ENCODE results near the gene OTOP2. TPM values are rescaled to one million over a fixed set of nuclear protein-coding genes. Genes with fewer than 3 reads are reported as not detected.

The OTOP2 gene
- total RNA-seq, 1 experiment from 2014 or later, result not detected

DNA sequence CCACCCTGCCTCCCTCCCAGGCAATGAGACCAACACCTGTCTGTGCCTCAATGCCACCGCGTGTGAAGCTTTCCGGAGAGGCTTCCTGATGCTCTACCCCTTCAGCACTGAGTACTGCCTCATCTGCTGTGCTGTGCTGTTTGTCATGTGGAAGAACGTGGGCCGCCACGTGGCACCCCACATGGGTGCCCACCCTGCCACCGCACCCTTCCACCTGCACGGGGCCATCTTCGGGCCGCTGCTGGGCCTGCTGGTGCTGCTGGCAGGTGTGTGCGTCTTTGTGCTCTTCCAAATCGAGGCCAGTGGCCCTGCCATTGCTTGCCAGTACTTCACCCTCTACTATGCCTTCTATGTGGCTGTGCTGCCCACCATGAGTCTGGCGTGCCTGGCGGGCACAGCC is 22.6 kb downstream of the OTOP2 start:
- no peak for DNase-seq (ENCODE audit: low spot score)
- in situ Hi-C loops (cut with HindIII; ENCODE audit: low sequenced_read_pairs), result no loop called here

DNA sequence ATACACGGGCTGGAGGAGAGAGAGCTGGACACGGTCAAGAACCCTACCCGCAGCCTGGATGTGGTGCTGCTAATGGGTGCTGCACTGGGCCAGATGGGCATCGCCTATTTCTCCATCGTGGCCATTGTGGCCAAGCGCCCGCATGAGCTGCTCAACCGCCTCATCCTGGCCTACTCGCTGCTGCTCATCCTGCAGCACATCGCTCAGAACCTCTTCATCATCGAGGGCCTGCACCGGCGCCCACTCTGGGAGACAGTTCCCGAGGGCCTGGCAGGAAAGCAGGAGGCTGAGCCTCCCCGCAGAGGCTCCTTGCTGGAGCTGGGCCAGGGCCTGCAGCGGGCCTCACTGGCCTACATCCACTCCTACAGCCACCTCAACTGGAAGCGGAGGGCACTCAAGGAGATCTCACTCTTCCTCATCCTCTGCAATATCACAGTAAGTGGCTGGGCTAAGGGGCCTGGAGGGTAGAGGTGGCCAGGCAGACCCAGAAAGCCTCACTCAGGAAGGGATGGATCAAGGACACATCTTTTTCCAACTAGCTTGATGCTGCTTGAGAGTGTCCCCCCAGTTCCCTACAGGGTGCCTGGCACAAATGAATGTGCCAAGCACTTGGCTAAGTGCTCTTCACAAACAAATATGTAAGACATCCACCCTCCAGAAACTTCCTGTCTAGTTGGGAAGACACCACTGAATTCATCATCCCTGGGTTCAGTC is 23.1 kb downstream of the OTOP2 start:
- no peak for DNase-seq (ENCODE audit: low spot score)
- in situ Hi-C loops (cut with HindIII; ENCODE audit: low sequenced_read_pairs), result no loop called here

DNA sequence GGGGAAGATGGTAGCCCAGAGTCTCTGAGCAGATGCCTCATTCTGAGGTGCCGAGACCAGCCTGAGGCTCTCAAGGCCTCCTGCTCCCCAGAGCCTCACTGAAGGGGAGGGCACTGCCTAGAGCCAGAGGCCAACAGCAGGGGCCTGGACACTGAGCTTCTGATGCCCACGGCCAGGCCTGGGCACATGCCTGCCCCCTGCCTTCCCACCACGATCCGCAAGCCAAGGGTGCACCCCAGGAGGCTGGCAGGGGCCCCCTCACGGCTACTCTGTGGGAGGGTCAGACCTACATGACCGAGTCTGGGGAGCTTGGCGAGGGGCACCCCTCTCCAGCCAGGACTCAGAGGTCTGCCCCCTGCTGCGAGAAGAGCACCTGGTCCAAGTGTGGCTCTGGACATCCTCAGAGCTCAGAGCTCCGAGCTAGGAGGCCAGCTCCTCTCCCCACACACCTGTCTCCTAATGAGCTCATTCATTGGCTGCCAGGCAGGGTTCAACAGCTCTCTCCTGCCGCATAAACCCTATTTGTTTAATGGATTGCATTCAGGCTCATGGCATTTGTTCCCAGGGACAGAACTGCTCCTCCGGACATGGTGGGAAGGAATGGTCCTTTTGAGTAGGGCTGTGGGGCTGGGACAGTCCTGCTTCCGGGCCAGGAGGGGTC is 25.5 kb downstream of the OTOP2 start:
- in situ Hi-C loops (cut with HindIII; ENCODE audit: low sequenced_read_pairs), result loop anchor here (10.0 kb wide), 1 partner anchor 145 kb away; no protein-coding TSS in a partner anchor
- DNase-seq (ENCODE audit: low spot score), result peak; percentile 49

DNA sequence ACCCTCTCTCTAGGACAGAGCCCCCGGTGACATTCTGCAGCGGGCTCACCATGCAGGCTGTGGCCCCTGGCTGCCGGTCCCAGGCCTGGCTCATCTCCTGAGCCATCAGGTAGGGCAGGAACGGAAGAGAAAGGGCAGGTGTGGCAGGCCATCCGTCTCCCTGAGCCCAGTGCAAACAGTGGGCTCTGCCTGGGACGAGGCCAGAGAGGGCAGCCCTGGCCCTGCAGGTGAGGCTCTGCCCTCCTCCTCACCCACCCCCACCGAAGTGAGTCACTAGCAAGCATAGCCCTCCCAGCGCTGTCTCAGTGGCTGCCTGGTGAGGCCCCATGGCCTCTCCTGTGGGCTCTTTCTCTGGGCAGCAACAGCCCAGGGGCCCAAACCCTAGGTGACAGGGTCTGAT is 26.1 kb downstream of the OTOP2 start:
- in situ Hi-C loops (cut with HindIII; ENCODE audit: low sequenced_read_pairs), result loop anchor here (10.0 kb wide), 1 partner anchor 145 kb away; no protein-coding TSS in a partner anchor
- no peak for DNase-seq (ENCODE audit: low spot score)

DNA sequence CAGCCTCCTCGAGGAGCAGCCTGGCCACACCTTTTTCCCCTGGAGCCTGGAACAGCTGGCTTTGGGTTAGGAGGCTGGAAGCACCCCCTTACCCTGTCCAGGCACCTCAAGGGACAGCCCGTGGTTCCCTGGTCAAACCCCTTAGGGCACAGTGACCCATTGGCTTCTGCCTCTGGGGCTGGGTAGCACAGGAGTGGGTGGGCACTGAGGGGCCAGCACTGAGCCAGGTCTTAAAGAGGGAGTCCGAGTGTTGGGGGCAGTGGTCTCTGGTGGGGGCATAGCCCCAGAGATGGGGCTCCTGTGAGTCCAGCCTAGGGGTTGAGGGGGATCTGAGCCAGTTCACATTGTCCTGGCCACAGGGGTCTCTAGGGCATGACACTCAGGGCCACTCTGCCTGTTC is 27.0 kb downstream of the OTOP2 start:
- no peak for DNase-seq (ENCODE audit: low spot score)
- in situ Hi-C loops (cut with HindIII; ENCODE audit: low sequenced_read_pairs), result loop anchor here (10.0 kb wide), 1 partner anchor 146 kb away; no protein-coding TSS in a partner anchor

DNA sequence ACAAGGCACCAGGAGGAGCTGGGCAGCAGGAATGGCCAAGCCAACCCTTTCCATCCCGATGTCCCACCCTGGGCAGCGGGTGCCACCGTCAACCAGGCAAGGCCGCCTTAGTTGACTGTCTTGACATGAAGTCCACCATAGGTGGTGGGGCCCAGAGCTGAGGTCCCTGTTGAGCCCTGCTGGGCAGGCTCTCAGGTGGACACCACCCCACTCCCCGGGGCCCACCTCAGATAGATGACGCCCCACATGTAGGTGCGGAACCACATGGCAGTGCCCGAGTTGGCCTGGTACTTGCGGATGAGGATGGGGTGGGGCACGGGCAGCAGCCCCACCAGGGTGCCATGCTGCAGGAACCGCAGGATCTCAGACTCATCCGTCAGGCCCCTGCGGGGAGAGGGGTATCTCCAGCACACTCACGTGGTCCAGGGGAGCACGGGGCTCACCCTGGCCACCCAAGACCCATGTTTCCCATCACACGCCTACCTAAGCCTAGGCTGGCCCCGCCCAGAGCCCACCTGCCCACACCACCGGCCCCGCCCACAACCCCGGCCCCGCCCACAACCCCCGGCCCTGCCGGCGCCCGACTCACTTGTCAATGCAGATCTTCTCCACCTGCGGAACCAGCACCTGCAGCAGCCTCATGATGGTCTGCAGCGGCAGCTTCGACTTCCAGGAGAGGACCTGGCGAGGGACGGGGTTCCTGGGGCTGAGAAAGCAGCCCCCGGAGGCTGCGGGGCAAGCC is 27.8 kb downstream of the OTOP2 start:
- no peak for DNase-seq (ENCODE audit: low spot score)
- in situ Hi-C loops (cut with HindIII; ENCODE audit: low sequenced_read_pairs), result loop anchor here (10.0 kb wide), 1 partner anchor 147 kb away; no protein-coding TSS in a partner anchor

DNA sequence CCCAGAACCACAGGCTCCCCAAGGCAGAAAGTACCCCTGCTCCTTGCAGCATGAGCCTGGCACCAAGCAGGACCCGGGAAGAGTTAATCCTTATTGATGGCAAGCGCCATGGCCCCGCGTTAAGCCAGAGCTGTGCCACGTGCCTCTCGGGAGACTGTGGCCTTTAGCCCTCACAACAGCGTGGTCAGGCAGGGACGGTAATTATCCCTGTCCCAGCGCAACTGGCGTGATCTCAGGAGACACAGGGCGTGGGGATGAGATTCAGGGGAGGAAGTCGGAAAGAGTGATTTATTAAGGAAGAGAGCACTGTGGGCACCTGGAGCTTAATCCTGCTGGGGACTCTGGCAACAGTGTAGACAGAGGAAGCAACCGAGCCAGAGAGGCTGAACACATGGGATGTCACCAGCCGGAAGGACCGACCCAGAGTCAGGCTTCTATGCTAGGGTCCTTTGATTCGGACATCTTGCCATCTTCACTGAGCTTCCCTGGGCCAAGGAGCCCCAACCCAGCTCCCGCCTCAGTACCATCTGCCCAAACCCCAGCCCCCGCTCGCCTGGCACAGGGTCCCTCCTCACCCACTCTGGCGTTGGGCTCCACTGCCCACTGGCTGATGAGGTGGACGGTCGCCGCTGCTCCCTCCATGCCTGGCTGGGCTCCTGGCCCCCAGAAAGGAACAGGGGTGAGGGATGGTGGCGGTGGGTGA is 28.5 kb downstream of the OTOP2 start:
- in situ Hi-C loops (cut with HindIII; ENCODE audit: low sequenced_read_pairs), result loop anchor here (10.0 kb wide), 1 partner anchor 148 kb away; no protein-coding TSS in a partner anchor
- peak; percentile 26 for DNase-seq (ENCODE audit: low spot score)

DNA sequence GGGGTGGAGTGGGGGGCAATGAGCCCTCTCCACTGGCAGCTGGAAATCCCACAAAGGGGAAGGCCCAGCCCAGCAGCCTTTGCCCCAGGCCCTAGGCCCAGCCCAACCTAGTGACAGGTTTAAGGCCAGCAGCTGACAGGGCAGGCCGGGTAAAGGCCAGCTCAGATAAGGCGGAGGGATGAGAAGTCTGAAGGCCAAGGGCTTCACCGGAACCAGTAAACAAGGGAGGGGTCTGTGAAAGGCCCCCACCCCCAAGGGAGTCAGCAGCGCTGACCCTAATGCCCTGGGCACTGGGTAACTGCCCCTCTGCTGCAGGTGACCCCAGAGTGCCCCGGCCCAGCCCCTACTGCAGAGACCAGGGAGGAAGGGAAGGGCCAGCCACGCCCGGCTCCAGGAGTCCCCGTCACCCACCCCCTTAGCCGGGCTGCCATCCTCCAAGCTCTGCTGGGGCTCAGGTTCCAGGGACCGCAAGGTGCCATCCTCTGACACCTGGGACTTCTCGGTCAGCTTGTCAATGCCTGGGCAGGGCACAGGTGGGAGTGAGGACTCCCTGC is 29.1 kb downstream of the OTOP2 start:
- in situ Hi-C loops (cut with HindIII; ENCODE audit: low sequenced_read_pairs), result loop anchor here (10.0 kb wide), 1 partner anchor 148 kb away; no protein-coding TSS in a partner anchor
- DNase-seq (ENCODE audit: low spot score), result no peak

DNA sequence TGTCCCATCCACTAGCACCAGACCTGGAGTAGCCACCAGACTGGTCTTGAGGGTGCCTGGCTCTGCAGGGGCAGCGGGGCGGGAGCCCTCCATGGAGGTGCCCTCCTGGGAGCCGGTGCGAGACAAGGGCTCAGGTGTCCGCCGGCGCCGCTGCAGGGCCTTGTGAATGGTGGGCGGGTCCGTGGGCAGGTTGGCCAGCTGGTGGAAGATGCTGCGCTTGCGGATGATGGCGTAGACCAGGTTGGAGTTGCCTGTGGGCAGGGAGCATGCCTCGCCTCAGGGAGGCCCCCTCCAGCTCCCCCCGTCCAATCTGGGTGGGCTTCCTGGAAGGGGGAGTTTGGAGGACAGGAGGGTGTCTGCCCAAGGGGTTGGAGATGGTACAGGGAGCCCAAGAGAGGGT is 30.0 kb downstream of the OTOP2 start:
- in situ Hi-C loops (cut with HindIII; ENCODE audit: low sequenced_read_pairs), result loop anchor here (10.0 kb wide), 1 partner anchor 149 kb away; no protein-coding TSS in a partner anchor

DNA sequence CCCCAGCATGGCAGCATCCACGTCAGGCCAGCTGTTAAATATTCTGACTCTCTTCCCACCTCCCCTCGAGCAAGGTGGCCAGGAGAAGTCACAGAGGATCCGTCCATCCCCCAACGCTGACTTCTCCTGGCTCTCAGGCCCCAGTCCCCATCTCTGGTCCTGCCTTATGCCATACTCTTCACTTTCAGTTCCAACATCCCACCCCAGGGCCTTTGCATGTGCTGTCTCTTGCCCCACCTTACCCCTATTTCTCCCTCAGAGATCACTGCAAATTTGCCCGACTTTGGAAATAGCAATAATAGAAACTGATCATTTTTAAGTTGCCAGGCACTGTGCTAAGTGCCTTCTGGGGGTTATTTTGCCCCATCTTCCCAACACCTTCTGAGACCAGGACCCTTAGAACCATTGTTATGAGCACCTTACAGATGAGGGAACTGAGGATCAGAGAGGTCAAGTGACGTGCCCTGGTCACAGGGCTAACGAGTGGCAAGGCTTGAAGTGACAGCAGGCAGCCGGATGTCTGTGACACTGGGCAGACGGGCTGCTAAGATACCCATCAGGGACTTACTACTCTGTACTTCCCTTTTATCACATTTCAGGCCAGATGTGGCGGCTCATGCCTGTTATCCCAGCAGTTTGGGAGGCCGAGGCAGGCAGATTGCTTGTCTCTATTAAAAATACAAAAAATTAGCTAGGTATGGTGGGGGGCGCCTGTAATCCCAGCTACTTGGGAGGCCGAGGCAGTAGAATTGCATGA is 30.8 kb downstream of the OTOP2 start:
- in situ Hi-C loops (cut with HindIII; ENCODE audit: low sequenced_read_pairs), result loop anchor here (10.0 kb wide), 1 partner anchor 150 kb away; no protein-coding TSS in a partner anchor
- no peak for DNase-seq (ENCODE audit: low spot score)

More for the DNA sequence above, 30.0 kb downstream of the OTOP2 start:
- no peak for DNase-seq (ENCODE audit: low spot score)

DNA sequence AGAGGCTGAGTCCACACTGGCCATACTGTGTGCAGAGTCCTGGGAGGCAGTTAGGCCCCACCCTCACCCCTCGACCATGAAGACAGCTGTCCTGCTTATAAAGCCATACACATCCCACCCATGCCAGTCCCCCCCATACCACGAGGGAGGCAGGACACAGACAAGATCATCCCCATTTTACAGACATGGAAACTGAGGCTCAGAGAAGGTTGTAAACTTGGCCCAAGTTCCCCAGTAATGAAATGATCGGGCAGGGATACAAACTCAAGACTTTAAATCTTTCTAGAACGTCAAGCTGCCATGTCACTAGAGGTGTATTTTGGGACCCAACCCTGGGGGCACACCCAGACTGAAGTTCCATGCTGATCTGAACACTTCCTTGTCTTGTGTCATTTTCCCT is 32.0 kb downstream of the OTOP2 start:
- in situ Hi-C loops (cut with HindIII; ENCODE audit: low sequenced_read_pairs), result loop anchor here (10.0 kb wide), 1 partner anchor 151 kb away; no protein-coding TSS in a partner anchor

DNA sequence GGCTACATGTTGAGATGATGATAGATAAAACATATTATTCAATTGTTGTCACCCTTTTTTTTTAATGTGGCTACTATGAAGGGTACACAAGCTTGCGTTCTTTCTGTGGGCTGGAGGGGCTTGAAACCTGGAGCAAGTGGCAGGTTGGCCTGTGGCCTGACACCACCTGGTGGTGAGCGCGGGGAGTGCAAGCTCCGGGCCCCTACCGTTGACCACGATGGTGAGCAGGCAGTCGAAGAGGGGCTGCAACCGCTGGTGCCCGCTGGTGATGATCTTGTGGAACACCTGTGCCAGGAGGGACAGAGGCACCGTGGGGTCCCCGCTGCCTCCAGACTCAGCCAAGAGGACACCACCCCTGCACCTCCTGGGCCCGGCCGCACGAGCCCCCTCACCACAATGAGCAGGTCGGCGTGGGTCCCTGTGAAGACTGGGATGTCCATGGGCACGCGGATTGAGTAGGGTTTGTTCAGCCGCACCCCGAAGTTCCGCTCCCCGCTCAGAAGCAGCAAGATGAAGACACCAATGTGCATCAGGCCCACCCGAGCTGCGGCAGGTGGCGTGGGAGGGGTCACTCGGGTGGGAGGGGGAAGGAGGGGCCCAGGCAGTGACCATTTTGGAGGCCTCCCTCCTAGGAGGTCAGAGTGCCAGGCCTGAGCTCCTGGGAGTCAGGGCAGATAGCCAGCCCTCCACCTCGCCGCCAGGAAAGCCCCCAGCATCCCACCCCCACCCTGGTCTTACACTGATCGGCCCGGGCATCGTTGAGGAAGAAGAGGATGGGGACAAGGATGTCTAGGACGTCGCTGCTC is 34.1 kb downstream of the OTOP2 start:
- peak; percentile 67 for DNase-seq (ENCODE audit: low spot score)
- in situ Hi-C loops (cut with HindIII; ENCODE audit: low sequenced_read_pairs), result loop anchor here (10.0 kb wide), 1 partner anchor 153 kb away; no protein-coding TSS in a partner anchor

More for the DNA sequence above, 32.0 kb downstream of the OTOP2 start:
- no peak for DNase-seq (ENCODE audit: low spot score)

DNA sequence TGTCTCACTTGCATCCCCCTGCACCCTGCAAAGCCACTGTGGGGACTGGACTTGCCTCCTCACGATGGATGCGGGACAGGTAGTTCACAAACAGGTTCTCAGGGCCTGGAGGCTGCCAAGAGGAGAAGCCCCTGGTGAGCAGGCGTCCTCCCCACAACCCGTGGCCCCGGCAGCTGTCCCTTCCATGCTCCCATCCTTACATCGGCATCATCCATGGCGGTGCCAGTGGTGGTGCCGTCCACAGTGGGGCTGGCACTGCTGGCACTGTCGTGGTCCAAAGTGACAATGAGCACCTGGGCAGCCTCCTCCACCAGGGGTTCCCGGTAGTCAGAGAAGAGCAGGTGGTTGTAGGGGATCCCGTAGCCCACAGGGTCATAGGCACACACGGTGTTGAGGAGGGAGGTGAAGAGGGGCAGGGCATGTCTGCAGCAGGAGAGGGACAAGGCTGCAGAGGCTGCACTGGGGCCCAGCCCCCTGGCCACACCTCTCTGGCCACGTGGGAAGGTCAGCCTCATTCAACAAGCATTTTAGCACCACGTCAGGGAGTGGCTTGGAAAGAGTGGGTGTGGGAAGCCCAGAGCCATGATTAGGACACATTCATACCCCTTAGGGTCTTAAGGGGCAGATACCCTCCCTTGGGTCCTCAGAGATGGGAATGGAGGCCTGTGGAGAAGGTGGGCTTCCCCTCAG is 35.9 kb downstream of the OTOP2 start:
- in situ Hi-C loops (cut with HindIII; ENCODE audit: low sequenced_read_pairs), result loop anchor here (10.0 kb wide), 1 partner anchor 155 kb away; no protein-coding TSS in a partner anchor

DNA sequence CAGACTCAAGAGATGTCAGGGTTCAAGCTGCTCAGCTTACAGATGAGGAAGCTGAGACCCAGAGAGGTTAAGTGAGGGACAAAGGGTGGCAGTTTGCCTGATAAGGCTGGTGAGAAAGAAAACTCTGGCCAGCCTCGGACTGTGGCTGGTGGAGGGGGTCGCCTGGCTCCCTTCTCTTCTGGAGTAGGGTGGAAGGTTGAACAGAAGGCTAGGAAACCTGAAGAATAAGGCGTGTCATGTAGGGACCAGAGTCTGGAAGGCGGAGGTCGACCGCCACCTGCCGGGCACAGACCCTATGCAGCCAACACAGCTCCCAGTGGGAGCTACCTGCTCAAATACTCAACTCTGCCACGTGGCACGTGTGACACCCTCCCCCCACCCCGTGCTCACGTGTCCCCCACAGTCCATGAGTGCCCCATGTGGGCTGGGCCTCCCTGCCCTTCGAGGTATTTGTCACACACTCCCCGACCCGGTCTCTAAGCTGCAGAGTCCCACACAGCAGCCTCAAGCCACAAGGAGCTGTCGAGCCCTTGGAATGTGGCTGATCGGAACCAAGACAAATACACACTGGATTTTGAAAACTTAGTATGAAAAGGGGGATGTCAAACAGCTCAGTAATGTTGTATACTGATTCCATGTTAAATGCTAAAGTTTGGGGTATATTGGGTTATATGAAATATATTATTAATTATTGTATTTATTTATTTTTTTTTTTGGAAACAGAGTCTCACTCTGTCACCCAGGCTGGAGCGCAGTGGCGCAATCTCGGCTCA is 36.7 kb downstream of the OTOP2 start:
- in situ Hi-C loops (cut with HindIII; ENCODE audit: low sequenced_read_pairs), result no loop called here
- peak; percentile 51 for DNase-seq (ENCODE audit: low spot score)

More for the DNA sequence above, 35.9 kb downstream of the OTOP2 start:
- DNase-seq (ENCODE audit: low spot score), result peak; percentile 31

DNA sequence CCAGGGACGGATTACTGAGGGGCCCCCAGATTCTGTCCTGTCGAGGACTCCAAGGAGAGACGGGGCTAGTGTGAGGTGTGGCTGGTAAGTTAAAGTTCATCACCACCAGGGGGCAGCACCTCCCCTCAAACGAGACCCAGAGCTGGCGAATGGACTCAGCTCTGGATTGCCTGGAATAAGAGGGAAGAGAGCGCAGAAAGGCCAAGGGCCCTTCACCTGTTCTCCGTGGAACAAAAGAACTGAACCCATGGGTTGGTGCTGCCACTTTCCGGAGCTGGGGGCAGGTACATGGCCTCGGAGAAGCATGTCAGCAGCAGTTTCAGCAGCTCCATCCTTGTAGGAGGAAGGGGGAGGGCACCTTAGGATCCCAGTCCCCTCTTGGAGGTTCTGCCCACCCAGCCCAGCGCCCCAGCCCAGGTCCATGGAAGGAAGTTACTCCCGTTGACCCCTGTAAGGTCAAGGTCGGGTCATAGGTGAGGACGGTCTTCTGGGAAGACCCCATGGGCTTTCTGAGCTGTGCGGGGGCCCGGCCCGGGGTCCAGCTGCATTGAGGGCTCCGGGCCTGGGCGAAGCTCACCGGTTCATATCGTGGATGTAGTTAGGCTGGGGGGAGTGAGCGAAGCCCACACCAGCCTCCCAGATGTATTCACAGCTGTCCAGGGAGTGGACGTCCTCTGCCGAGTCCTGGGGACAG is 37.7 kb downstream of the OTOP2 start:
- in situ Hi-C loops (cut with HindIII; ENCODE audit: low sequenced_read_pairs), result no loop called here
- peak; percentile 95 for DNase-seq (ENCODE audit: low spot score)
